ENCODE measurements around the gene DENND2A. TPM values are rescaled to one million over a fixed set of nuclear protein-coding genes. Genes with fewer than 3 reads are reported as not detected.

Gene DENND2A
- total and polyA plus RNA-seq, 10 of the 15 experiments (the other 5 are each of a cell fraction or from before 2014, with no cell fraction given): 0.01 TPM; not detected in 9

DNA sequence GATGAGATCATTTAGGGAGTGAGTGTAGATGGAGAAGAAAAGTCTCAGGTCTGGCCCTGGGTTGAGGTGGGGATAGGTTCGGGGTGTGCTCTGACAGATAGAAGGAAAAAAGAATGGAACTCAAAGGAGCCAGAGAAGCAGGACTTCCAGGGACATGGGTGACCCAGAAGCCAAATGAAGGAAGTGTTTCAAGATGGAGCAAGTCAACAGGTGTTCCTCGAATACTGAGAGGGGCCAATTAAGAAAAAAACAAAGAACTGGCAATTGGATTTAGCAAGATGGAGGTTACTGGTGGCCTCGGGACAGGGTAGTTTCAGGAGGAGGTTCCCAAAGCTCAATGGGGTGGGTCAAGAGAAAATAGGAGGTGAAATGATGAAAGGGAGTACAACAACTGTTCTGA, 40.3 kb downstream of the DENND2A start (continued):
- TF ChIP-seq, protein P1, sequence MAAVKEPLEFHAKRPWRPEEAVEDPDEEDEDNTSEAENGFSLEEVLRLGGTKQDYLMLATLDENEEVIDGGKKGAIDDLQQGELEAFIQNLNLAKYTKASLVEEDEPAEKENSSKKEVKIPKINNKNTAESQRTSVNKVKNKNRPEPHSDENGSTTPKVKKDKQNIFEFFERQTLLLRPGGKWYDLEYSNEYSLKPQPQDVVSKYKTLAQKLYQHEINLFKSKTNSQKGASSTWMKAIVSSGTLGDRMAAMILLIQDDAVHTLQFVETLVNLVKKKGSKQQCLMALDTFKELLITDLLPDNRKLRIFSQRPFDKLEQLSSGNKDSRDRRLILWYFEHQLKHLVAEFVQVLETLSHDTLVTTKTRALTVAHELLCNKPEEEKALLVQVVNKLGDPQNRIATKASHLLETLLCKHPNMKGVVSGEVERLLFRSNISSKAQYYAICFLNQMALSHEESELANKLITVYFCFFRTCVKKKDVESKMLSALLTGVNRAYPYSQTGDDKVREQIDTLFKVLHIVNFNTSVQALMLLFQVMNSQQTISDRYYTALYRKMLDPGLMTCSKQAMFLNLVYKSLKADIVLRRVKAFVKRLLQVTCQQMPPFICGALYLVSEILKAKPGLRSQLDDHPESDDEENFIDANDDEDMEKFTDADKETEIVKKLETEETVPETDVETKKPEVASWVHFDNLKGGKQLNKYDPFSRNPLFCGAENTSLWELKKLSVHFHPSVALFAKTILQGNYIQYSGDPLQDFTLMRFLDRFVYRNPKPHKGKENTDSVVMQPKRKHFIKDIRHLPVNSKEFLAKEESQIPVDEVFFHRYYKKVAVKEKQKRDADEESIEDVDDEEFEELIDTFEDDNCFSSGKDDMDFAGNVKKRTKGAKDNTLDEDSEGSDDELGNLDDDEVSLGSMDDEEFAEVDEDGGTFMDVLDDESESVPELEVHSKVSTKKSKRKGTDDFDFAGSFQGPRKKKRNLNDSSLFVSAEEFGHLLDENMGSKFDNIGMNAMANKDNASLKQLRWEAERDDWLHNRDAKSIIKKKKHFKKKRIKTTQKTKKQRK (IDR thresholded peaks at IDR 0.05; ENCODE audit: low read depth, low read length): no peak
- no peak for TF ChIP-seq ZNF207 (IDR thresholded peaks at IDR 0.05; ENCODE audit: borderline replicate concordance)

DNA sequence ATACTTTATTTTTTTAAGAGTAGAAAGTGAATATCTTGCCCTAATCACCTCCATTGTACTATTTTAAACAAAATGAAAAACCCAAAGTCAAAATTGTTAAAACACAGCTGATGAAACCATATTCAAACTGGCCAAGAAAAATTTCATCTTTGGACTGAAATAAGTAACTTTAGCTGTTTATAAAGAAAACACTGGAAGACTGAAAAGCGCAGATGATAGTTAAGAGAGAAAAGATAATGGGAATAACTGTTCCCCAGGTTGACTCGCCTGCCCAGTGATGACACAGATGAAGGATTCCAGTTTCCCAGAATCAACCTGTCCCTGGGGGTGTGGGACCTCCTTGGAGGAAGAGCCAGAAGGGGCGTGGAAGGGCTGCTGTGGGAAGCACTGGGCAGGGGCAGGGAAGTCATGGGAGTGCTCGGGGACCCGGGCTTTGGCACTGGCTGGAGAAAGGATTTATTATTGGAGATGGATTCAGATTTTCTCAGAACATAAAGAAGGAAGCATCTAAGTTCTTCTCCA, 43.1 kb downstream of the DENND2A start:
- H3K9ac ChIP-seq (ENCODE audit: control insufficient read depth, insufficient read depth, low read length): no peak overlapping the region
- no peaks in the 10 kb centered on the region; a peak in 1 of 4 replicates for H3K27me3 ChIP-seq (replicated peaks in 1 of 2; ENCODE audit: control insufficient read depth in 2 of 2, insufficient read depth in 2 of 2, low read length in 1 of 2)
- H3K9me3 ChIP-seq (replicated peaks; ENCODE audit: control insufficient read depth, insufficient read depth, low read length): no peaks in the 10 kb centered on the region
- no peaks in the 10 kb centered on the region for H3K36me3 ChIP-seq (ENCODE audit: control insufficient read depth in 2 of 2, insufficient read depth in 2 of 2, low read length in 1 of 2)
- WGBS (ENCODE audit: insufficient coverage, insufficient replicate concordance, low lambda C conversion rate, missing lambda C conversion rate): 25% methylated on average over 5 of the region's 5 CpGs
- RAD21 ChIA-PET (ENCODE audit: unreplicated experiment): no interaction called here
- no peaks in the 10 kb centered on the region for H4K20me1 ChIP-seq (ENCODE audit: control insufficient read depth, insufficient read depth)
- H3K27ac ChIP-seq (ENCODE audit: control insufficient read depth, insufficient read depth): no peak overlapping the region
- intact Hi-C loops (cut with micrococcal nuclease; ENCODE audit: unreplicated experiment): no loop called here
- H2AFZ ChIP-seq (ENCODE audit: control insufficient read depth, low read depth, low read length): no peak overlapping the region
- BruUV-seq (replicated peaks): no TSS peak
- no peak for DNase-seq (ENCODE audit: low read depth, low spot score)
- no peak for FAIRE-seq
- POLR2A ChIA-PET: no interaction called here
- no peak overlapping the region for H3K4me2 ChIP-seq (ENCODE audit: control insufficient read depth, insufficient read depth)
- CTCF ChIA-PET: interaction anchor here (0.9 to 1.0 kb wide), 2 partner anchors 10 to 56 kb away, joined by 3 read pairs; no protein-coding TSS in a partner anchor
- no peak overlapping the region for H3K4me3 ChIP-seq
- no peaks in the 10 kb centered on the region for H3K4me1 ChIP-seq (ENCODE audit: control insufficient read depth, insufficient read depth, low read length)
- ATAC-seq: no peak
- in situ Hi-C loops (cut with MboI): no loop called here
- SMC1A ChIA-PET (ENCODE audit: uncharacterized antibody, unreplicated experiment): no interaction called here
- no peaks in the 10 kb centered on the region for H3K79me2 ChIP-seq (ENCODE audit: control insufficient read depth, insufficient read depth, low read length)
- TF ChIP-seq, protein P2, sequence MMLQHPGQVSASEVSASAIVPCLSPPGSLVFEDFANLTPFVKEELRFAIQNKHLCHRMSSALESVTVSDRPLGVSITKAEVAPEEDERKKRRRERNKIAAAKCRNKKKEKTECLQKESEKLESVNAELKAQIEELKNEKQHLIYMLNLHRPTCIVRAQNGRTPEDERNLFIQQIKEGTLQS (IDR thresholded peaks at IDR 0.05; ENCODE audit: borderline replicate concordance, extremely low read depth, low read depth, low read length): no peak
- TF ChIP-seq ZBED1 (IDR thresholded peaks at IDR 0.05; ENCODE audit: borderline replicate concordance) (no peak), EGR1 (IDR thresholded peaks at IDR 0.05; ENCODE audit: borderline replicate concordance in 1 of 2, low read depth in 2 of 2, low read length in 2 of 2) (no peak), JUNB (IDR thresholded peaks at IDR 0.05) (no peak), RELA (IDR thresholded peaks at IDR 0.05; ENCODE audit: borderline replicate concordance, partially characterized antibody) (no peak), MYC (IDR thresholded peaks at IDR 0.05; ENCODE audit: insufficient read depth, insufficient read length, insufficient replicate concordance, low read length, severe bottlenecking) (no peak), IRF4 (IDR thresholded peaks at IDR 0.05; ENCODE audit: low read depth, low read length) (no peak), NFYB (IDR thresholded peaks at IDR 0.05; ENCODE audit: insufficient read depth, low read depth, low read length) (no peak), HDGF (IDR thresholded peaks at IDR 0.05) (no peak), ZNF384 (IDR thresholded peaks at IDR 0.05; ENCODE audit: borderline replicate concordance, low read depth, low read length) (no peak)
- TF ChIP-seq, protein P3, sequence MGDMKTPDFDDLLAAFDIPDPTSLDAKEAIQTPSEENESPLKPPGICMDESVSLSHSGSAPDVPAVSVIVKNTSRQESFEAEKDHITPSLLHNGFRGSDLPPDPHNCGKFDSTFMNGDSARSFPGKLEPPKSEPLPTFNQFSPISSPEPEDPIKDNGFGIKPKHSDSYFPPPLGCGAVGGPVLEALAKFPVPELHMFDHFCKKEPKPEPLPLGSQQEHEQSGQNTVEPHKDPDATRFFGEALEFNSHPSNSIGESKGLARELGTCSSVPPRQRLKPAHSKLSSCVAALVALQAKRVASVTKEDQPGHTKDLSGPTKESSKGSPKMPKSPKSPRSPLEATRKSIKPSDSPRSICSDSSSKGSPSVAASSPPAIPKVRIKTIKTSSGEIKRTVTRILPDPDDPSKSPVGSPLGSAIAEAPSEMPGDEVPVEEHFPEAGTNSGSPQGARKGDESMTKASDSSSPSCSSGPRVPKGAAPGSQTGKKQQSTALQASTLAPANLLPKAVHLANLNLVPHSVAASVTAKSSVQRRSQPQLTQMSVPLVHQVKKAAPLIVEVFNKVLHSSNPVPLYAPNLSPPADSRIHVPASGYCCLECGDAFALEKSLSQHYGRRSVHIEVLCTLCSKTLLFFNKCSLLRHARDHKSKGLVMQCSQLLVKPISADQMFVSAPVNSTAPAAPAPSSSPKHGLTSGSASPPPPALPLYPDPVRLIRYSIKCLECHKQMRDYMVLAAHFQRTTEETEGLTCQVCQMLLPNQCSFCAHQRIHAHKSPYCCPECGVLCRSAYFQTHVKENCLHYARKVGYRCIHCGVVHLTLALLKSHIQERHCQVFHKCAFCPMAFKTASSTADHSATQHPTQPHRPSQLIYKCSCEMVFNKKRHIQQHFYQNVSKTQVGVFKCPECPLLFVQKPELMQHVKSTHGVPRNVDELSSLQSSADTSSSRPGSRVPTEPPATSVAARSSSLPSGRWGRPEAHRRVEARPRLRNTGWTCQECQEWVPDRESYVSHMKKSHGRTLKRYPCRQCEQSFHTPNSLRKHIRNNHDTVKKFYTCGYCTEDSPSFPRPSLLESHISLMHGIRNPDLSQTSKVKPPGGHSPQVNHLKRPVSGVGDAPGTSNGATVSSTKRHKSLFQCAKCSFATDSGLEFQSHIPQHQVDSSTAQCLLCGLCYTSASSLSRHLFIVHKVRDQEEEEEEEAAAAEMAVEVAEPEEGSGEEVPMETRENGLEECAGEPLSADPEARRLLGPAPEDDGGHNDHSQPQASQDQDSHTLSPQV (IDR thresholded peaks at IDR 0.05): no peak

Measured in GM12878 (cell line).